Endothelial cell (in vitro differentiated cells): ENCODE measurements around the gene COBLL1. TPM values are rescaled to one million over a fixed set of nuclear protein-coding genes. Genes with fewer than 3 reads are reported as not detected.

ENCODE experiments used
- DNase-seq: peaks from one replicate; pipeline ENCODE4 v3.0.0; 2021; ENCODE audit warnings: low spot score
- H3K27ac Mint-ChIP-seq: one replicate; pipeline ENCODE4 v1.8.0; 2021; ENCODE audit warnings: mixed read lengths, inconsistent platforms; ENCODE audit not compliant: unreplicated experiment
- H3K27me3 Mint-ChIP-seq: one replicate; pipeline ENCODE4 v1.8.0; 2021; ENCODE audit warnings: mild to moderate bottlenecking, moderate library complexity, mixed read lengths, inconsistent platforms; ENCODE audit not compliant: unreplicated experiment
- H3K36me3 Mint-ChIP-seq: one replicate; pipeline ENCODE4 v1.8.0; 2021; ENCODE audit warnings: mild to moderate bottlenecking, low read depth, mixed read lengths, inconsistent platforms; ENCODE audit not compliant: unreplicated experiment
- H3K4me1 Mint-ChIP-seq: one replicate; pipeline ENCODE4 v1.8.0; 2021; ENCODE audit warnings: mild to moderate bottlenecking, mixed read lengths, inconsistent platforms; ENCODE audit not compliant: unreplicated experiment
- H3K4me3 Mint-ChIP-seq: one replicate; pipeline ENCODE4 v1.8.0; 2021; ENCODE audit warnings: mild to moderate bottlenecking, mixed read lengths, inconsistent platforms; ENCODE audit not compliant: unreplicated experiment
- H3K9me3 Mint-ChIP-seq: one replicate; pipeline ENCODE4 v1.8.0; 2021; ENCODE audit warnings: mixed read lengths, inconsistent platforms; ENCODE audit not compliant: unreplicated experiment
- total RNA-seq: library from RNA; stranded (reverse); fragmentation: NEBNext Ultra II Directional; extraction: Animal tissue kit (Norgen Biotek cat#: 25700); gene quantifications from one replicate; pipeline ENCODE4 v1.2.1, GENCODE V29; 2021; ENCODE audit not compliant: unreplicated experiment
- TF ChIP-seq, protein P1 (sequence below): fragments of 200-600 bp; sonication (generic); IDR thresholded peaks from one replicate; pipeline ENCODE4 v1.5.0; 2021; ENCODE audit warnings: antibody characterized with exemption; ENCODE audit not compliant: unreplicated experiment

Gene COBLL1
- total RNA-seq, 1 donor from 2014 or later: 46.6 TPM

GRCh38 chr2:164766954-164767320, 74.7 kb downstream of the COBLL1 start:
- H3K4me3 Mint-ChIP-seq: no peak overlapping the region
- no peaks in the 10 kb centered on the region for H3K9me3 Mint-ChIP-seq
- H3K4me1 Mint-ChIP-seq: peaks cover 12% of the 10 kb centered on the region
- DNase-seq: no peak
- TF ChIP-seq, protein P1, sequence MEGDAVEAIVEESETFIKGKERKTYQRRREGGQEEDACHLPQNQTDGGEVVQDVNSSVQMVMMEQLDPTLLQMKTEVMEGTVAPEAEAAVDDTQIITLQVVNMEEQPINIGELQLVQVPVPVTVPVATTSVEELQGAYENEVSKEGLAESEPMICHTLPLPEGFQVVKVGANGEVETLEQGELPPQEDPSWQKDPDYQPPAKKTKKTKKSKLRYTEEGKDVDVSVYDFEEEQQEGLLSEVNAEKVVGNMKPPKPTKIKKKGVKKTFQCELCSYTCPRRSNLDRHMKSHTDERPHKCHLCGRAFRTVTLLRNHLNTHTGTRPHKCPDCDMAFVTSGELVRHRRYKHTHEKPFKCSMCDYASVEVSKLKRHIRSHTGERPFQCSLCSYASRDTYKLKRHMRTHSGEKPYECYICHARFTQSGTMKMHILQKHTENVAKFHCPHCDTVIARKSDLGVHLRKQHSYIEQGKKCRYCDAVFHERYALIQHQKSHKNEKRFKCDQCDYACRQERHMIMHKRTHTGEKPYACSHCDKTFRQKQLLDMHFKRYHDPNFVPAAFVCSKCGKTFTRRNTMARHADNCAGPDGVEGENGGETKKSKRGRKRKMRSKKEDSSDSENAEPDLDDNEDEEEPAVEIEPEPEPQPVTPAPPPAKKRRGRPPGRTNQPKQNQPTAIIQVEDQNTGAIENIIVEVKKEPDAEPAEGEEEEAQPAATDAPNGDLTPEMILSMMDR: no peak
- H3K27ac Mint-ChIP-seq: no peak overlapping the region
- no peaks in the 10 kb centered on the region for H3K27me3 Mint-ChIP-seq
- H3K36me3 Mint-ChIP-seq: no peaks in the 10 kb centered on the region

- Mint-ChIP-seq H3K27me3 (peaks cover under 1% of the 10 kb centered on the region), H3K36me3 (no peaks in the 10 kb centered on the region), H3K4me1 (peaks cover 12% of the 10 kb centered on the region), H3K9me3 (no peaks in the 10 kb centered on the region), H3K4me3 (no peak overlapping the region), H3K27ac (no peak overlapping the region)
- TF ChIP-seq, protein P1: no peak
- DNase-seq: no peak
Measured at GRCh38 chr2:164766216-164766953, 75.2 kb downstream of the COBLL1 start.

- Mint-ChIP-seq H3K4me3 (no peak overlapping the region), H3K27me3 (peaks cover 2% of the 10 kb centered on the region), H3K36me3 (no peaks in the 10 kb centered on the region), H3K27ac (no peak overlapping the region), H3K4me1 (peaks cover 5% of the 10 kb centered on the region), H3K9me3 (no peaks in the 10 kb centered on the region)
- DNase-seq: no peak
- TF ChIP-seq, protein P1: no peak
Measured at GRCh38 chr2:164764996-164765395, 76.6 kb downstream of the COBLL1 start.

DNA sequence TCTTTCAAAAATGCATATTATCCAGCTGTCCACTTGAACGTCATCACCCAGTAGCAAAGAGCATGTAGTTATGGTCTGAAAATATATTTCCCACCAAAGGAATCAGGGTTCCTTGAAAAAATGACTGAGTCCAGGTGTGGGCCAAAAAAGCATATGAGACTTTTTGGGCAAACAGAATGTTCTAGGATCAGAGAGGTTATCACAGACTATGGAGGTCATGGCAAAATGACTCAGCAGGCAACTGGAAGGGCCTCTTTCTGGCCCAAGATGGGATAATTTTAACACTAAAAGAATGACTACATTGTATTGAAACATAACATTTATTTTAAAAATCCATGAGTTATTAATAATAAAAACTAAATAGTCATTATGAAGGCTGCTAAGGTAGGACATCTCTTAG, 77.1 kb downstream of the COBLL1 start:
- no peak for DNase-seq
- no peak overlapping the region for H3K27ac Mint-ChIP-seq
- H3K36me3 Mint-ChIP-seq: no peaks in the 10 kb centered on the region
- no peaks in the 10 kb centered on the region for H3K9me3 Mint-ChIP-seq
- TF ChIP-seq, protein P1: no peak
- peaks cover 2% of the 10 kb centered on the region for H3K27me3 Mint-ChIP-seq
- H3K4me1 Mint-ChIP-seq: peaks cover 3% of the 10 kb centered on the region
- no peak overlapping the region for H3K4me3 Mint-ChIP-seq

DNA sequence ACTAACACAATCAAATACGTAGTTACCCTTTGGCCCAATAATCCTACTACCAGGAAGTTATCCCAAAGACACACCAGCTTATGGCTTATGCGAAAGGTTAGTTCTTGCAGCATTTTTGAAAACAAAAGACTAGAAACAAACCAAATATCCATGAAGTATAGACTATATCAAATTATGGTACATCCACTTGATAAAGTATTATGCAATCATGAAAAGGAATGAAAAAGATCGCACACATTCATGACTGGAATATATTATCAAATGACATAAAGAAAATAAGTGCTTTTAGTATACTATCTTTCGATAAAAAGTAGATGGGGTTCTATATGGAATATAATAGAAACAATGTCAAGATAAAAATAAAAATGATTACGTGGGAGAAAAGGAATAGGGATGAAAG, 78.2 kb downstream of the COBLL1 start:
- no peaks in the 10 kb centered on the region for H3K36me3 Mint-ChIP-seq
- H3K4me1 Mint-ChIP-seq: peaks cover 3% of the 10 kb centered on the region
- no peak for DNase-seq
- no peak overlapping the region for H3K4me3 Mint-ChIP-seq
- TF ChIP-seq, protein P1: no peak
- no peak overlapping the region for H3K27ac Mint-ChIP-seq
- H3K9me3 Mint-ChIP-seq: no peaks in the 10 kb centered on the region
- peaks cover 2% of the 10 kb centered on the region for H3K27me3 Mint-ChIP-seq
